DOHH2 (cell line): ENCODE data around the gene RAC3.

ENCODE experiments used
- H3F3A ChIP-seq: fragments of 200-600 bp; sonication (generic), shearing (Covaris generic); 2 replicates; pipeline ENCODE4 v1.6.0; 2016; ENCODE audit warnings: antibody characterized with exemption, mild to moderate bottlenecking; ENCODE audit not compliant: control insufficient read depth, insufficient read depth
- H3K27ac ChIP-seq: fragments of 200-600 bp; sonication (generic); 2 replicates; pipeline ENCODE4 v1.5.1; 2014; ENCODE audit warnings: low read depth, mild to moderate bottlenecking, low read length, moderate library complexity
- H3K27me3 ChIP-seq: fragments of 200-600 bp; sonication (generic); 2 replicates; pipeline ENCODE4 v1.6.1; 2014; ENCODE audit warnings: mild to moderate bottlenecking, low read length, mixed read lengths; ENCODE audit not compliant: control insufficient read depth
- H3K36me3 ChIP-seq: fragments of 200-600 bp; sonication (generic); 2 replicates; pipeline ENCODE4 v1.6.1; 2014; ENCODE audit warnings: mild to moderate bottlenecking, low read length, moderate library complexity, mixed read lengths; ENCODE audit not compliant: control insufficient read depth
- H3K4me1 ChIP-seq: fragments of 200-600 bp; sonication (generic); 2 replicates; pipeline ENCODE4 v1.6.1; 2014; ENCODE audit warnings: mild to moderate bottlenecking, low read length, mixed read lengths; ENCODE audit not compliant: control insufficient read depth
- H3K4me2 ChIP-seq: fragments of 200-600 bp; sonication (generic); 2 replicates; pipeline ENCODE4 v1.6.0; 2014; ENCODE audit warnings: mild to moderate bottlenecking, low read length, moderate library complexity
- H3K4me3 ChIP-seq: fragments of 200-600 bp; sonication (generic); 2 replicates; pipeline ENCODE4 v1.5.1; 2014; ENCODE audit warnings: mild to moderate bottlenecking, low read length, mixed read lengths
- H3K79me2 ChIP-seq: fragments of 200-600 bp; sonication (generic); 2 replicates; pipeline ENCODE4 v1.6.1; 2014; ENCODE audit warnings: mild to moderate bottlenecking, low read length, mixed read lengths; ENCODE audit not compliant: control insufficient read depth
- H3K9me2 ChIP-seq: fragments of 200-600 bp; sonication (generic); replicated peaks from 2 replicates; pipeline ENCODE4 v1.6.1; 2014; ENCODE audit warnings: mild to moderate bottlenecking, low read length, mixed read lengths; ENCODE audit not compliant: control insufficient read depth
- H3K9me3 ChIP-seq: fragments of 200-600 bp; sonication (generic); 2 replicates; pipeline ENCODE4 v1.6.1; 2014; ENCODE audit warnings: antibody characterized with exemption, low read length, mixed read lengths; ENCODE audit not compliant: control insufficient read depth, insufficient read depth
- H4K20me1 ChIP-seq: fragments of 200-600 bp; sonication (generic); 2 replicates; pipeline ENCODE4 v1.6.0; 2014; ENCODE audit warnings: low read depth, mild to moderate bottlenecking, antibody characterized with exemption, low read length, moderate library complexity; ENCODE audit not compliant: control insufficient read depth, insufficient read depth
- CTCF ChIP-seq: fragments of 200-600 bp; sonication (generic); IDR thresholded peaks from one replicate; pipeline ENCODE4 v1.5.1; 2014; ENCODE audit warnings: antibody characterized with exemption, mild to moderate bottlenecking, low read depth, low read length; ENCODE audit not compliant: poor library complexity, severe bottlenecking
- EZH2phosphoT487 ChIP-seq: fragments of 200-600 bp; sonication (generic); IDR thresholded peaks from 2 replicates; pipeline ENCODE4 v1.6.1; 2017; ENCODE audit warnings: borderline replicate concordance, mild to moderate bottlenecking, antibody characterized with exemption, low read length, moderate library complexity, mixed read lengths

RAC3 gene

GRCh38 chr17:82021107-82021899 is 10.2 kb upstream of the RAC3 start:
- peaks cover 31% of the 10 kb centered on the region for H3K4me1 ChIP-seq
- peaks cover 7% of the 10 kb centered on the region for H3K36me3 ChIP-seq
- no peaks in the 10 kb centered on the region for H3K9me3 ChIP-seq

DNA sequence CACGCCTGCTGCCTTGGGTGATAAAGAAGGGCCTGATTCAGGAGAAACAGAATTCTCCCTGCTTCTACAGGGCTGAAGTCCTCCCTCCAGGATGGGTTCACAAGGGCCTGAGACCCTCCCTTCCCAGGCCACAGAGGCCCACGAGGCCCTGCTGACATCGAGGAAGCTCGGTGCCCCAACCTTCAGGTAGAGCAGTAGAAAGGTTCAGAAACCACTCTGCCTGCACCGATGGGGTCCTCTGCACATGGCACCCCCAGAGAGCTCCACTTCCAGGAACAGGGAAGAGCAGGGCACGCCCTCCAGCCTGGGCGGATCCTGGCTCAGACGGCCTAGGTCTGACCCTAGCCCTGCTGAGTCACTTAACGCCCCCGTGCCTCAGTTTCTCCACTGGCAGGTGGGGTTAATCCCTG is 9.6 kb upstream of the RAC3 start:
- peaks cover 31% of the 10 kb centered on the region for H3K4me1 ChIP-seq
- peaks cover 35% of the 10 kb centered on the region for H3K79me2 ChIP-seq
- H3K4me2 ChIP-seq, result peak overlapping the region; percentile 89
- no peak overlapping the region for H3K27ac ChIP-seq
- H3K27me3 ChIP-seq, result no peaks in the 10 kb centered on the region
- H3K36me3 ChIP-seq, result peaks cover 7% of the 10 kb centered on the region
- TF ChIP-seq EZH2phosphoT487, result no peak
- peaks cover 8% of the 10 kb centered on the region; the same call in 1 of the 2 replicates for H4K20me1 ChIP-seq
- no peaks in the 10 kb centered on the region for H3K9me2 ChIP-seq
- H3F3A ChIP-seq, result peaks cover 3% of the 10 kb centered on the region; the same call in 1 of the 2 replicates
- H3K9me3 ChIP-seq, result no peaks in the 10 kb centered on the region
- H3K4me3 ChIP-seq, result peak overlapping the region; percentile 91

More at GRCh38 chr17:82021107-82021899, 10.2 kb upstream of the RAC3 start:
- Histone ChIP-seq H3K27me3 (no peaks in the 10 kb centered on the region), H3K4me2 (peak overlapping the region; percentile 89), H3K4me3 (peak overlapping the region; percentile 91), H4K20me1 (peaks cover 8% of the 10 kb centered on the region; the same call in 1 of the 2 replicates), H3K79me2 (peaks cover 35% of the 10 kb centered on the region), H3F3A (peaks cover 3% of the 10 kb centered on the region; the same call in 1 of the 2 replicates), H3K9me2 (no peaks in the 10 kb centered on the region), H3K27ac (no peak overlapping the region)
- peak; percentile 78 for TF ChIP-seq CTCF
- no peak for TF ChIP-seq EZH2phosphoT487

DNA sequence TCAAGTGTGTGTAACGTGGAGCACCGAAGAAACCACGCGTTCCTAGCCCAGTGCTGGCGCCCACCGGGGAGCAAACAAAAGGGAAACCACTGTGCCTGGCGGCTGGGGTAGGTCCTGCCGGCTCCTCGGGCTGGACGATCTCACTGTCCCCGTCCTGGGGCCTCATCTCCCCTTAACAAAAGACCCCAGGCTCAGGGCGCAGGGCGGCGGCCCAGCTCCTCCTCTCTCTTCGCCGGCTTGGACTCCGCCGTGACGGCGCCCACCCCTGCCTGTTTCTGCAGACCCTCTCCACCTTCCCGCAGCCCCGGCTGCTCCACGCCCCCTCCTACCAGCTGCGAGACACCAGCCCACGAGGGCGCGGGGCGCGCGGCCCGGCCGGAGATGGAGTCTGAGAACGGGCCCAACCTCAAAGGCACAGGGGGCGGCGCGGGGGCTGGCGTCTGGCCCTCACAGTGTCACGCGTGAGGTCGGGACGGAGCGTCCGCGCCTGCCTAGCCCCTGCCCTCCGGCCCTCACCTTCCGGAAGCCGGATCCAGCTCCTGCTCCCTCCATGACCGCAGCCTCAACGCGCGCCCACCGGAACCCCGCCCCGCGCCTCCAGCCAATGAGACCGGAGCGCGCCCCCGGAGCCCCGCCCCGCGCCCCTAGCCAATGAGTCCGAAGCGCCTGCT is 9.0 kb upstream of the RAC3 start, which contains the start of gene CENPX:
Gene CENPX, minus strand, starts transcription at position 569 of the 671 bp plus-strand sequence. Its CDS starts 17 bp downstream, at position 552.
- H3K79me2 ChIP-seq, result peaks cover 35% of the 10 kb centered on the region
- peak within 1 kb of the TSS; percentile 92 for H3K4me3 ChIP-seq
- TF ChIP-seq CTCF (no peak), EZH2phosphoT487 (no peak)
- peaks cover 9% of the 10 kb centered on the region for H3K36me3 ChIP-seq
- H3K4me1 ChIP-seq, result peaks cover 28% of the 10 kb centered on the region
- peaks cover 8% of the 10 kb centered on the region; the same call in 1 of the 2 replicates for H4K20me1 ChIP-seq
- H3K9me2 ChIP-seq, result no peaks in the 10 kb centered on the region
- H3K27ac ChIP-seq, result peak within 1 kb of the TSS; percentile 10; the same call in 1 of the 2 replicates
- H3K4me2 ChIP-seq, result peak within 1 kb of the TSS; percentile 89
- H3K9me3 ChIP-seq, result no peaks in the 10 kb centered on the region
- peaks cover 3% of the 10 kb centered on the region; the same call in 1 of the 2 replicates for H3F3A ChIP-seq
- no peaks in the 10 kb centered on the region for H3K27me3 ChIP-seq
